ENCODE results near the gene PRR5L.

The PRR5L gene

GRCh38 chr11:36432738-36433137 lies 136.7 kb downstream of the PRR5L start:
- no peak for DNase-seq (ENCODE audit: low read depth in 2 of 2)

- no peak for DNase-seq (ENCODE audit: low read depth in 2 of 2)
Observed at GRCh38 chr11:36436064-36436463, 140.0 kb downstream of the PRR5L start.

- DNase-seq (ENCODE audit: low read depth in 2 of 2) = no peak
Observed at GRCh38 chr11:36436589-36436988, 140.5 kb downstream of the PRR5L start.

- no peak for DNase-seq (ENCODE audit: low read depth in 2 of 2)
Observed at GRCh38 chr11:36437413-36437812, 141.3 kb downstream of the PRR5L start.

- DNase-seq (ENCODE audit: low read depth in 2 of 2) = no peak
Observed at GRCh38 chr11:36438126-36438525, 142.0 kb downstream of the PRR5L start.

- no peak for DNase-seq (ENCODE audit: low read depth in 2 of 2)
Observed at GRCh38 chr11:36441610-36442208, 145.6 kb downstream of the PRR5L start.

- no peak for DNase-seq (ENCODE audit: low read depth in 2 of 2)
Observed at GRCh38 chr11:36443661-36444060, 147.6 kb downstream of the PRR5L start.

- no peak for DNase-seq (ENCODE audit: low read depth in 2 of 2)
Observed at GRCh38 chr11:36446135-36446534, 150.0 kb downstream of the PRR5L start.

GRCh38 chr11:36447514-36447913 lies 151.4 kb downstream of the PRR5L start:
- no peak for DNase-seq (ENCODE audit: low read depth in 2 of 2)

GRCh38 chr11:36447947-36448346 lies 151.9 kb downstream of the PRR5L start:
- no peak for DNase-seq (ENCODE audit: low read depth in 2 of 2)

- no peak for DNase-seq (ENCODE audit: low read depth in 2 of 2)
Observed at GRCh38 chr11:36449561-36450096, 153.5 kb downstream of the PRR5L start.

- DNase-seq (ENCODE audit: low read depth in 2 of 2) = no peak
Observed at GRCh38 chr11:36450110-36450572, 154.1 kb downstream of the PRR5L start.

- no peak for DNase-seq (ENCODE audit: low read depth in 2 of 2)
Observed at GRCh38 chr11:36451045-36451444, 155.0 kb downstream of the PRR5L start.

- no peak for DNase-seq (ENCODE audit: low read depth in 2 of 2)
Observed at GRCh38 chr11:36451681-36452080, 155.6 kb downstream of the PRR5L start.

GRCh38 chr11:36452236-36452940 lies 156.3 kb downstream of the PRR5L start:
- no peak for DNase-seq (ENCODE audit: low read depth in 2 of 2)

GRCh38 chr11:36452961-36453360 lies 156.9 kb downstream of the PRR5L start:
- DNase-seq (ENCODE audit: low read depth in 2 of 2) = no peak

- DNase-seq (ENCODE audit: low read depth in 2 of 2) = no peak
Observed at GRCh38 chr11:36453678-36454077, 157.6 kb downstream of the PRR5L start.

GRCh38 chr11:36454551-36454940 lies 158.5 kb downstream of the PRR5L start:
- DNase-seq (ENCODE audit: low read depth in 2 of 2) = no peak

- no peak for DNase-seq (ENCODE audit: low read depth in 2 of 2)
Observed at GRCh38 chr11:36454941-36455631, 159.0 kb downstream of the PRR5L start.

GRCh38 chr11:36455658-36456111 lies 159.6 kb downstream of the PRR5L start:
- no peak for DNase-seq (ENCODE audit: low read depth in 2 of 2)

GRCh38 chr11:36456156-36456555 lies 160.1 kb downstream of the PRR5L start:
- DNase-seq (ENCODE audit: low read depth in 2 of 2) = no peak

GRCh38 chr11:36458129-36458915 lies 162.2 kb downstream of the PRR5L start:
- DNase-seq (ENCODE audit: low read depth in 2 of 2) = no peak
